GM12872 (cell line): Measurements from ENCODE around the gene ACKR1.

Experiments
- TF ChIP-seq, protein P1 (sequence below): IDR thresholded peaks from 3 replicates; pipeline ENCODE4 v1.5.1; 2011; ENCODE audit warnings: low read depth, mild to moderate bottlenecking, low read length, moderate library complexity; ENCODE audit not compliant: insufficient read depth

ACKR1 gene

DNA sequence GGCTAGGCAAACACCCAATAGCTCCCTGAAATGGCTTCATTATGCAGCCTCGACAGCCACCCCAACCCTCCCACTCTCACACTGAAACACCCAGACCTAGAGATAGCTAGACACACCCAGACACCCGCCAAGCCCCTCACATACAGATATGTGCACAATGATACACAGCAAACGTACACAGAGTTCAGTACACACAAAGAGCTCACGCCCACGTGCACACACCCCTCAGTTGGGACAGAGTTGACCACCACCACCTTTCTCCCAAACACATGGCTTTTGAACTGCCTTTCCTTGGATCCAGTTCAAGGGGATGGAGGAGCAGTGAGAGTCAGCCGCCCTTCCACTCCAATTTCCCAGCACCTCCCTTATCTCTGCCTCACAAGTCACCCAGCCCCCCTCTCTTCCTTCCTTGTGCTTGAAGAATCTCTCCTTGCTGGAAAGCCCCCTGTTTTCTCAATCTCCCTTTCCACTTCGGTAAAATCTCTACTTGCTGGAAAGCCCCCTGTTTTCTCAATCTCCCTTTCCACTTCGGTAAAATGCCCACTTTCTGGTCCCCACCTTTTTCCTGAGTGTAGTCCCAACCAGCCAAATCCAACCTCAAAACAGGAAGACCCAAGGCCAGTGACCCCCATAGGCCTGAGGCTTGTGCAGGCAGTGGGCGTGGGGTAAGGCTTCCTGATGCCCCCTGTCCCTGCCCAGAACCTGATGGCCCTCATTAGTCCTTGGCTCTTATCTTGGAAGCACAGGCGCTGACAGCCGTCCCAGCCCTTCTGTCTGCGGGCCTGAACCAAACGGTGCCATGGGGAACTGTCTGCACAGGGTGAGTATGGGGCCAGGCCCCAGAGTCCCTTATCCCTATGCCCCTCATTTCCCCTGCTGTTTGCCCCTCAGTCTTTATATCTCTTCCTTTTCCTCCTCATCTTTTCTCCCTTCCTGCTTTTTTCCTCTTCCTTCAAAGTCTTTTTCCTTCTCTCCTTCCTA is at the start of gene ACKR1:
Gene ACKR1, plus strand, starts transcription at position 715 of the 981 bp plus-strand sequence. Its CDS starts 85 bp downstream, at position 800.
- TF ChIP-seq, protein P1, sequence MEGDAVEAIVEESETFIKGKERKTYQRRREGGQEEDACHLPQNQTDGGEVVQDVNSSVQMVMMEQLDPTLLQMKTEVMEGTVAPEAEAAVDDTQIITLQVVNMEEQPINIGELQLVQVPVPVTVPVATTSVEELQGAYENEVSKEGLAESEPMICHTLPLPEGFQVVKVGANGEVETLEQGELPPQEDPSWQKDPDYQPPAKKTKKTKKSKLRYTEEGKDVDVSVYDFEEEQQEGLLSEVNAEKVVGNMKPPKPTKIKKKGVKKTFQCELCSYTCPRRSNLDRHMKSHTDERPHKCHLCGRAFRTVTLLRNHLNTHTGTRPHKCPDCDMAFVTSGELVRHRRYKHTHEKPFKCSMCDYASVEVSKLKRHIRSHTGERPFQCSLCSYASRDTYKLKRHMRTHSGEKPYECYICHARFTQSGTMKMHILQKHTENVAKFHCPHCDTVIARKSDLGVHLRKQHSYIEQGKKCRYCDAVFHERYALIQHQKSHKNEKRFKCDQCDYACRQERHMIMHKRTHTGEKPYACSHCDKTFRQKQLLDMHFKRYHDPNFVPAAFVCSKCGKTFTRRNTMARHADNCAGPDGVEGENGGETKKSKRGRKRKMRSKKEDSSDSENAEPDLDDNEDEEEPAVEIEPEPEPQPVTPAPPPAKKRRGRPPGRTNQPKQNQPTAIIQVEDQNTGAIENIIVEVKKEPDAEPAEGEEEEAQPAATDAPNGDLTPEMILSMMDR = no peak

- TF ChIP-seq, protein P1 = peak; percentile 97
These were observed 43.5 kb upstream of the ACKR1 start for GRCh38 chr1:159161001-159161718.

DNA sequence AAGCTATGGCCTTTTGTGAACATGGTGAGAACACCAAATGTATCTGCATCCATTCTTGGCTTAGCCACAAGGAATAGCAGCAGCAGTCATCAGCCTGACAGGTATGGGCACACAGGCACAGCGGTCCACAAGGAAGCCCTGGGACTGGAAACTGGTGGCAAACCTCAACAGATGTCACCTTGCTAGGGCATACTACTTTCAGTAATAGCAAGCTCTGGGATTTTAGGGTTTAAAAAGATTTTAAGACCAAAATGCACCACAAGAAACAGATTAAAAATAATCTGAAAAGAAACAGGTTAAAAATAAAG is 43.0 kb upstream of the ACKR1 start:
- TF ChIP-seq, protein P1 = no peak

- TF ChIP-seq, protein P1 = no peak
These were observed 42.0 kb upstream of the ACKR1 start for GRCh38 chr1:159162516-159163265.

- TF ChIP-seq, protein P1 = no peak
These were observed 41.0 kb upstream of the ACKR1 start for GRCh38 chr1:159163614-159164228.

GRCh38 chr1:159168043-159168442 is 36.6 kb upstream of the ACKR1 start:
- TF ChIP-seq, protein P1 = no peak
